HG02973 (cell line): ENCODE data around the gene LY6G5C.

Experiments used
- ATAC-seq: cut with Tn5 transposase; IDR thresholded peaks from one replicate; pipeline ENCODE4 v1.9.1; 2021; ENCODE audit warnings: moderate library complexity; ENCODE audit not compliant: unreplicated experiment

Gene LY6G5C

GRCh38 chr6:31663126-31663960, 17.5 kb downstream of the LY6G5C start:
- no peak for ATAC-seq

DNA sequence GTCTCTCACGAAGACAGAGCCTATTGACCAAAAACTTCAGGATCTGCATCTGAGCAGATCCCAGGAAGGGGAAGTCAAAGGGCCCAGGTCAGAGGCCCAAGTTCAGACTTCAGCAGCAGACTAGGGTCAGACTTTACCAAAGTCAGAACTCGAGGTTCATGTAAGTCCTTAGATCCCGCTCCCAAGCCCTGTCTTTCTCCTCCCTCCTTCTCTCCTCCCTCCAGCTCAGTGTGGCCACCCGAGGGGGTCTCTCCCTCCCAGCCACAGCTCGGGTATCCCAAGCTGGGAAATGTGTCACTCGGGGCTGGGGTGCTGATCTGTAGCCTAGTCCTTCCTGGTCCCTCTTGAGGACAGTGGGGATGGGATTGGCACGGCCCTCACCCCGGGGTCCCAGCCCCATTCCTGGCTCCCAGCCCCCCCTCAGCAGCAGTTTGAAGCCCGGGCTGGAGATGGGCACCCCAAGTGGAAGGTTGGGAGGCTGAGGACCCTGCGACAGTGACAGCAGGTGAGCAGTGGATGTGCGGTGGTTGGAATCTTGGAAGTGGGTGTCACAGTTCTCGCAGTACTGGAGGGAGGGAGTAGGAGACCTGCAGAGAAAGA, 18.6 kb downstream of the LY6G5C start:
- ATAC-seq = no peak

GRCh38 chr6:31661262-31662123, 19.4 kb downstream of the LY6G5C start:
- ATAC-seq = no peak

- peak; percentile 38 for ATAC-seq
Observed at GRCh38 chr6:31660381-31661261, 20.2 kb downstream of the LY6G5C start, which contains the start of gene C6orf47. Gene C6orf47, minus strand, starts transcription at chr6:31660778. Its CDS starts 831 bp downstream, at chr6:31659947.

- no peak for ATAC-seq
Observed at GRCh38 chr6:31659649-31660380, 21.1 kb downstream of the LY6G5C start.

- no peak for ATAC-seq
Observed at GRCh38 chr6:31658983-31659648, 21.8 kb downstream of the LY6G5C start.

GRCh38 chr6:31658158-31658688, 22.6 kb downstream of the LY6G5C start:
- ATAC-seq = no peak

DNA sequence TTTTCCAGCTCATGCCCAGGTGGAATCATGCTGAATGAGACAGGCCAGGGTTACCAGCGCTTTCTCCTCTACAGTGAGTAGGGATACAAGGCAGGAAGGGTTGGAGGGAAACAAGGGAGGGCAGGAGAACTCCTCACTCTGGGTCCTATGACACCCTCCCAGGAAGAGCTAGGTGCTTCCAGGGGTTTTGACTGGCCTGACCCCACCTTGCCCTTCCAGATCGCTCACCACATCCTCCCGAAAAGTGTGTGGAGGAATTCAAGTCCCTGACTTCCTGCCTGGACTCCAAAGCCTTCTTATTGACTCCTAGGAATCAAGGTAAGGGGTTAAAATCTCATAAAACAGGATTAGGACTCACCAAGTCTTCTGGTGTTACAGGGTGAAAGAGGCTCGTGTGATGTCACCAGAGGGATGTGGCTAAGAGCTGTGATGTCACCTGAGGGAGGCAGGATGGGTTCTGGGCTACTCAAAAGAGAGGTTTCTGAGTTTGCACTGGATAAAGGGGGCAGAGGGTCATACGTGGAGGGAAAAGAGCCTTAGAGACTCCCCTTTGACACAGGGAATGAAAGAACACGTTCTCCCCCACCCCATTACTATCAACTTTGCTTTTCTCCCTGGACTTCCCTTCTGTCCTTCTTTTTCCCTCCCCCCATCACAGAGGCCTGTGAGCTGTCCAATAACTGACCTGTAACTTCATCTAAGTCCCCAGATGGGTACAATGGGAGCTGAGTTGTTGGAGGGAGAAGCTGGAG, 23.3 kb downstream of the LY6G5C start:
- ATAC-seq = no peak

GRCh38 chr6:31655349-31656237, 25.3 kb downstream of the LY6G5C start, which contains the start of gene APOM:
Gene APOM, plus strand, starts transcription at chr6:31655894. Its CDS starts 73 bp downstream, at chr6:31655967.
- no peak for ATAC-seq

- ATAC-seq = no peak
Observed at GRCh38 chr6:31654574-31655348, 26.1 kb downstream of the LY6G5C start.

- peak; percentile 44 for ATAC-seq
Observed at GRCh38 chr6:31652925-31653724, 27.7 kb downstream of the LY6G5C start.

GRCh38 chr6:31651602-31652191, 29.2 kb downstream of the LY6G5C start:
- peak; percentile 27 for ATAC-seq

- ATAC-seq = no peak
Observed at GRCh38 chr6:31645325-31645724, 35.5 kb downstream of the LY6G5C start.

GRCh38 chr6:31643818-31644454, 36.9 kb downstream of the LY6G5C start:
- ATAC-seq = no peak
